Fibroblast of mammary gland (primary cell): ENCODE data around the gene ERI3.
A peak's percentile ranks its signal among the peaks of the same experiment; 100 is the strongest.

Source experiments
- DNase-seq: peaks from one replicate; pipeline ENCODE4 v3.0.0-alpha.2; 2010; ENCODE audit warnings: low read depth
- H3K4me3 ChIP-seq: 2 replicates; pipeline ENCODE4 v1.5.1; 2011; ENCODE audit warnings: low read depth, mild to moderate bottlenecking, low read length, moderate library complexity; ENCODE audit not compliant: control insufficient read depth
- CTCF ChIP-seq: conservative IDR thresholded peaks from 2 replicates; pipeline ENCODE4 v1.5.1; 2011; ENCODE audit warnings: low read depth, low read length, inconsistent platforms; ENCODE audit not compliant: control insufficient read depth, insufficient read depth

ERI3 gene

DNA sequence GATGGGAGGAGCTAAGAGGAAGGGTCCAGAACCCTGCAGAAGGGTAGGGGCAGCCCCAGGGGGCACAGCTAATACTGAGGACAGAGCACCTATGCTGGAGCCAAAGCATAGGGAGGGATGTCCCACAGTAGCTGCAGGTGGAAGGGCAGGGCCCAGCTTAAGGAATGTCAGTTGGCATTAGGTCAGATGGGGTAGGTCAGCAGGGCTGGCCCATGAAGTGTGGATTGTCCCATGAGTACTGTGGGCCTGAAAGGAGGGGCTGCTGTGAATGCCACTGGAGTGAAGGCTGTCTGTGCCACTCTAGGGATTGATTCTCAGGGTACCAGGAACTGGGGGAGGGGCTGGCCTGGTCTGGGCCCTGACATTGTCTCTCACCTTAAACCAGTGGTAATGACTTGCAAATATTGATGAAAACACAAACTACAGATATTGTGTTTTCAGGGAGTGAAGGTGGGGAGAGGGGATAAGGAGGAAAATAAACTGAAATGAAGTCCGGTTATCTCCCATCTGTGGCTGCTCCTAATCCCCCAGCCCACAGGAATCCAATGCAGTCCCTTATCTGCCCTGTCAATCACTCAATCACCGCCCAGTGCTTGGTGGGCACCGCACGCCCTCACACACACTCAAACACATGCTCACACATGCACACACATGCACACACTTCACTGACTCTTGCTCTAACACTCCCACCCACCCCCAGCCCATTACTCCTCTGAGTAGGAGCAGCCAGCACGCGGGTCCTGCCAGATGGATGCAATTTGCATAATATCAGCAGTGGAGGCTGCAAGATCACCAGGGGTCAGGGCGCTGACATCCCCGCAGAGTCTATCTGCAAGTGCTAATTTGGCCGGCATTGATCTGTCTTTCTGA is 114.0 kb downstream of the ERI3 start:
- H3K4me3 ChIP-seq: no peak overlapping the region
- no peak for DNase-seq
- no peak for TF ChIP-seq CTCF

DNA sequence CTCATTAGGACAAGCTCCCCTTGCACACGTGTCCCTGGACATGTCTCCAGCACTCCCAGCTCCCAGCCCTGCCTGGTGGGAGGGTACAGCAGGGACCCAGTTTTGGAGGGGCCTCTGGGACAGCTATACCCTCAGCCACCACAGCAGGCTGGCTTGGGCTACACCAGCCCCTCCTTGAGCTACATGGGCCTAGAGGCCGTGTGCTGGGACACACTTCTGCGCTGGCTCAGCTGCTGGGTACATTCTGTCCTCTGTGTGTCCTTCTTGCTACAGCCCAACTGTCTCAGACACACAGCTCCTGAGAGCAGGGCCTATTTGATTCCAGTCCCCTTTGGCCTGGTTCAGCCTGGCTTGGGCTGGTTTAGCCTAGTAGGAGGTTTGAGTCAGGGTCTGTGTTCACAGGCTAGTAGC is 115.1 kb downstream of the ERI3 start:
- no peak overlapping the region for H3K4me3 ChIP-seq
- no peak for TF ChIP-seq CTCF
- DNase-seq: peak; percentile 36

GRCh38 chr1:44239331-44239960 is 115.6 kb downstream of the ERI3 start:
- peak; percentile 41 for DNase-seq
- peak; percentile 4 for TF ChIP-seq CTCF
- H3K4me3 ChIP-seq: no peak overlapping the region

GRCh38 chr1:44238660-44239059 is 116.4 kb downstream of the ERI3 start:
- TF ChIP-seq CTCF: no peak
- no peak for DNase-seq
- no peak overlapping the region for H3K4me3 ChIP-seq

DNA sequence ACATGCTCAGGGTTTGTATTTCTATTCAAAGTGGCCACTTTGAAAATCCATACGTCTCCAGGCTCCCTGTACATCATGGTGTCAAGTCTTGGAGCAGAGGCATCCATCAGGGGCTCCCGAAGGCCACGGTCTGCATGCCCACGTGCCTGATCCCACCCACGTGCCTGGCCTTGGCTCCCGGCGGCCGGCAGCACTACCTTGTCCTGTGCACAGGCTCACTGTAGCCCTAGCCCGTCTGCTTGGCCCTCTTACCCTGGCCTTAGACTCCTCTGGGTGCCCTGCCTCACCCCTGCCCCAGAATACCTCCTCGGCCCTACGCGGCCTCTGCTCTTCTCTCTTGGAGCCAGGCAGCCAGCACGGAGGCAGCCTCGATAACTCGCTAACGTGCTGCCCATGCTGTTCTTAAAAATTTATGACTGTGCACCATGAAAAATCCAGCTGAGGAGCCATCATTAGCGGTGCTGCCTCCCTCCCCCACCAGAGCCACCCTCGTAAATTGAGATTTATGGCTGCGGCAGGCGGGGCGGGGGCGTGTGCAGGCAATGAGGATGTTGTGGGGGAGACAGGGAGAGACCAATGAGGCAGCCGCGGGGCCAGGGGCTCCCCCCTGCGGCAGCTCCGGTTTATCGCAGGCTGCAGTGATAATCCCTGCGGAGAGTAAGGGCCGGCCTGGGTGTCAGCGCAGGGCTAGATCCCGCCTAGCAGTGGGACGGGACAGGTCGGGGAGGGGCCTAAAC is 117.2 kb downstream of the ERI3 start:
- TF ChIP-seq CTCF: peak; percentile 55
- DNase-seq: peak; percentile 64

GRCh38 chr1:44236490-44237272 is 118.4 kb downstream of the ERI3 start:
- no peak for TF ChIP-seq CTCF
- no peak for DNase-seq
- no peak overlapping the region for H3K4me3 ChIP-seq

More for the DNA sequence above, 117.2 kb downstream of the ERI3 start:
- no peak overlapping the region for H3K4me3 ChIP-seq
